ENCODE results near the gene ZIC1.

The ZIC1 gene

GRCh38 chr3:147380387-147380951 lies 28.7 kb upstream of the ZIC1 start:
- no peak for DNase-seq (ENCODE audit: low read depth in 3 of 3)

GRCh38 chr3:147380977-147381376 lies 28.2 kb upstream of the ZIC1 start:
- DNase-seq (ENCODE audit: low read depth in 3 of 3), result no peak

- no peak for DNase-seq (ENCODE audit: low read depth in 3 of 3)
These were observed 27.6 kb upstream of the ZIC1 start for GRCh38 chr3:147381596-147381995.

- DNase-seq (ENCODE audit: low read depth in 3 of 3), result no peak
These were observed 25.5 kb upstream of the ZIC1 start for GRCh38 chr3:147383617-147384016.

GRCh38 chr3:147384210-147385058 lies 24.7 kb upstream of the ZIC1 start:
- no peak for DNase-seq (ENCODE audit: low read depth in 3 of 3)

GRCh38 chr3:147385059-147386012 lies 23.8 kb upstream of the ZIC1 start:
- no peak for DNase-seq (ENCODE audit: low read depth in 3 of 3)

- no peak for DNase-seq (ENCODE audit: low read depth in 3 of 3)
These were observed 21.8 kb upstream of the ZIC1 start for GRCh38 chr3:147387291-147387884.

- DNase-seq (ENCODE audit: low read depth in 3 of 3), result no peak
These were observed 21.1 kb upstream of the ZIC1 start for GRCh38 chr3:147387885-147388699.

GRCh38 chr3:147388700-147389580 lies 20.2 kb upstream of the ZIC1 start:
- no peak for DNase-seq (ENCODE audit: low read depth in 3 of 3)

GRCh38 chr3:147389717-147390116 lies 19.4 kb upstream of the ZIC1 start:
- no peak for DNase-seq (ENCODE audit: low read depth in 3 of 3)

- no peak for DNase-seq (ENCODE audit: low read depth in 3 of 3)
These were observed 18.3 kb upstream of the ZIC1 start for GRCh38 chr3:147390589-147391569.

GRCh38 chr3:147391781-147392624 lies 17.2 kb upstream of the ZIC1 start:
- DNase-seq (ENCODE audit: low read depth in 3 of 3), result no peak

GRCh38 chr3:147392625-147392946 lies 16.6 kb upstream of the ZIC1 start:
- no peak for DNase-seq (ENCODE audit: low read depth in 3 of 3)

- DNase-seq (ENCODE audit: low read depth in 3 of 3), result no peak
These were observed 15.8 kb upstream of the ZIC1 start for GRCh38 chr3:147393261-147393942.

GRCh38 chr3:147393943-147394883 lies 15.0 kb upstream of the ZIC1 start:
- no peak for DNase-seq (ENCODE audit: low read depth in 3 of 3)

GRCh38 chr3:147394884-147395225 lies 14.3 kb upstream of the ZIC1 start:
- DNase-seq (ENCODE audit: low read depth in 3 of 3), result no peak

Measured in stimulated activated CD4-positive, alpha-beta T cell treated with anti-CD3 and anti-CD28 coated beads, TNF-alpha, amount 100 ng/mL, for 24 hours (primary cell).